Activated CD8-positive, alpha-beta memory T cell treated with anti-CD3 and anti-CD28 coated beads, Interleukin-2, amount 50 U/mL, for 1 hour (primary cell): ENCODE data around the gene ELAVL1.

Source experiments
- DNase-seq: peaks from one replicate; pipeline ENCODE4 v3.0.0-alpha.2; 2020; ENCODE audit errors: extremely low read depth

The ELAVL1 gene

DNA sequence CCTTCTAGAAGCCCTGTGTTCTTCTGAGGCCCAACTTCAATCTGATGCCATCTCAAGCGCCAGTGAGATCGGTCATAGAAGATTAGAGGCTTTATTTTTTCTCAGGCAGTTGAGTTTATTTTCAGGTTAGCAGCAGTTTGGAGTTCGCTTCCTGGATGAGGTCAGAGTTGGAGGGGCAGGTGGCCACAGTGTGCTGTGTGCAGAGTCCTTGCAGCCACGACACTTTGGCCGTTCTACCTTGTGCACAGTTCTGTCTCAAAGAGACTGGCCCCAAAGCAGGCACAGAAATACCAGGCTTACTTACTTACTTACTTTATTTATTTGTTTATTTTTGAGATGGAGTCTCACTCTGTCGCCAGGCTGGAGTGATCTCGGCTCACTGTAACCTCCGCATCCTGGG, 15.9 kb upstream of the ELAVL1 start:
- DNase-seq, result no peak

DNA sequence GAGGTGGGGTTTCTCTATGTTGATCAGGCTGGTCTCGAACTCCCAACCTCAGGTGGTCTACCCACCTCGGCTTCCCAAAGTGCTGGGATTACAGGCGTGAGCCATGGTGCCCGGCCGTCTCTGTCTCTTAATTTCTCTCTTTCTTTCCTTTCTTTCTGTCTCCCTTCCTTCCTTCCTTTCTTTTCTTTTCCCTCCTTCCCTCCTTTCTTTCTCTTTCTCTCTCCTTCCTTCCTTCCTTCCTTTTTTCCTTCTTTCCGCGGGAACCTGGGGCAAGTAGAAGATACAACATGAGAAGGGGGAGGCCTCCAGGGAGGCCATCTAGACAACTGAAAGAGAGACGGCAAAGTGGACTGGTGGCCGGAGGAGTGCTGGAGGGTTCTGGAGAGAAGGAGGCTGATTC, 15.2 kb upstream of the ELAVL1 start:
- no peak for DNase-seq

DNA sequence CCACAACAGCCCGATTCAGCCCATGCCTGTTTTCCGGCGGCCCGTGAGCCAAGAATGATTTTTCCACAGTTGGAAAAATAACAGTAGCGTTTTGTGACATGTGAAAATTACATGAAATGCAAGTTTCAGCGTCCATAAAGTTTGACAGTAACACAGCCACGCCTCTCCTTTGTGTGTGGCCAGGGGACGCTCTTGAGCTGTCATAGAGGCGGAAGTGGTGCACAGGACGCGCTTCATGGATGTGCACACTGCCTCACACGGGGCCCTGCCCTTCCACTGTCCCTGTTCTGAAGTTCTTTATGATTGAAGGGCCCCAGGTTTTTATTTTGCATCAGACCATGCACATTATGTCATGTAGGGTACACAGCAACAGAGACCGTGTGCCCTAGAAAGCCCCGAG, 12.4 kb upstream of the ELAVL1 start:
- no peak for DNase-seq

DNA sequence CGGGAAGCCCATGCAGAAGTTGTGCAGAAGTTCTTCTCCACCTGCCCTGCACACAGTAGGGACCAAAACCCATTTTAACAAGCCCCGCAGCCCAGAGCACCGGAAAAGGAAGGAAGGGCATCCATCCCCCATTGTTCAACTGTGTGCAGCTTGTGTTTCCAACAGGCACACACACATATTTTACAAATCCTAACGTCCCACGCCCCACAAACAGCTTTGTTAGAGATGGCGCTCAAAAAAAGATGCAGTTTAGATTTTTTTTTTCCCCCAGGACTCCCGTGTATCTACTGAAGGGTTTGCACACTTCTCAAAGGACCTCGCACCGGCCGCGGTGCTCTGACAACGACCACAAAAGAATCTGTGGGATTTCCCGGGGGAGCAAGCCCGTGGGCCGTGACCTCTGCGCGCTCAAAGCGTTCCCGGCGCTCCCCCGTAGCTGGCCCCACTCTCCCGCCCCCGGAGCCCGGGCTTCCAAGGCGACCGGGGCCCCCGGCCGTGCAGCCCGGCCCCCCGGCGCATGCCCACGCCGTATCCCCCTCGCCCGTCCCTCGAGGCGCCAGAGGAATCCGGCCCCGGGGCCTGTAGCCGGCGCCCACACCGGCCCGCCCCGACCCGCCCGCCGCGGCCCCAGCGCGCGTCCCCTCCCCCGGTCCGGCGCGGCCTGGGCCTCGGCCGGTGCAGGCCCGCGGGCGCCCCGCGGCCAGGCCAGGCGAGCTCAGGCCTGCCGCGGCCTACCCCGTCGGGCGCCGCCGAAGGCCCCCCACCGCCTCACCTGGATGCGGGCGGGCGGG, 523 bp downstream of the ELAVL1 start:
- no peak for DNase-seq

DNA sequence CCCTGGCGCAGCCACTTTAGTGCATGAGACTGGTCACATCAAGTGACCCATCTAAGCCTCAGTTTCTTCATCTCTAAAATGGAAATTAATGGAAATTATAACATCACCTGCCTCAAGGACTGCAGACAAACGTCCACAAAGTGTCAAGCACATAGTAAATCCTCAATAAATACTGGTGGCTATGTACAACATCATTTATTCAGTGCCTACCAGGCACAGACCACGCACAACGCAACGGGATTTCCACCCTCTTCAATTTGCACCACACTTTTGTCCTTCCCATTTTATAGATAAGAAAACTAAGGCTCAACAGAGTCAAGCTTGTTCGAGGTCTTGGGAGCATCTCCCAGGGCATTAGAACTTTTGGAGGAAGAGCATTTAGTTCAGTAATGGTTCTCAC, 1.4 kb downstream of the ELAVL1 start:
- DNase-seq, result no peak

DNA sequence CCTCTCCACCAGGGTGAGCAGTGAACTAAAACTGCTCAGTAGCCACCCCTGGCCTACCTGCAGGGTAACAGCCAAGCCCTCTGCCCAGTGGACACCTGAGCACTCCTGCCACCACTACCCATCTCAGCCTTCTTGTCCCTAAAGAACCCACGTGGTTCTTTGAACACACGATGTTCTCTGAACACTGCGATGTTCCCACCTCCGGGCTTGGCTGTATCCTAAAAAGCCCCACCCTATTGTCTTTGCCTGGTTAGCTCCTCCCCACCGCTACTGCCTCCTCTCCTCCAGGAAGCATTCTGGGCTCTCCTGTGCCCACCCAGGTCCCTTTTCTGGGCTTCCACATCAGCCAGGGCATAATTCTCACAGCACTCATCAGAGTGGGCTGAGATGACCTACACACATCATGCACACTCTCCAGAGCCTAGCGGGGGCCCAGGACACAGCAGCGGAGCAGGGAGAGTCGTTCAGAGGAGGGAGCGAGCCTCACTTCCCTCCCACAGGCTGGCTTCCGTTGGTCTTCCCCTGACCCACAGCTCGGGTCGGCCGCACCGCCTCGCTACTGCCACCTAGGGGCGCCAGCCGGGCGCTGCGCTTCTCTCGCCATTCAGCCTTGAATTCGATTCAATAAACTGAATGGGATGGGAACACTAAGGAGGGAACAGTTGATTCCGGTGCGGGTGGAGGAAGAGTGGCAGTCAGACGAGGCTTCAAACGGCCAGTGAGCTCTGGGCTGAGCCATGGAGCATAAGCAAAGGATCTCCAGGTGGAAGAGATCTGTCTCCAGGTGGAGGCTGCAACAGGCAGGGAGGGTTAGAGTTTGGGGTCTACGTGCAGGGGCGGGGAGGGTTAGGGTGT, 3.2 kb downstream of the ELAVL1 start:
- DNase-seq, result no peak

DNA sequence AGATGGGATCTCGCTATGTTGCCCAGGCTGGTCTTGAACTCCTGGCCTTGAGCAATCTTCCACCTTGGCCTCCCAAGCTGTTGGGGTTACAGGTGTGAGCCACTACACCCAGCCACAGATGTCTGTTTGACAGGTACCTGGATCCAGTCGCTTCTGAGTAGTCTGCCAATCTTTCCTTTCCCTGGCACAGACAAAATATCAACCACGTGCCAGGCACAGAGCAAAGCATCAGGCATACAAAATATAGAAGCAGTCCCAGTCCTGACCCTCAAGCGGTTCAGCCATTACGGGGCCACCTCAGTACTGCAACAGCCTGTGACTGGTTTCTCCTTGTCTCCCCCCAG, 3.8 kb downstream of the ELAVL1 start:
- no peak for DNase-seq

DNA sequence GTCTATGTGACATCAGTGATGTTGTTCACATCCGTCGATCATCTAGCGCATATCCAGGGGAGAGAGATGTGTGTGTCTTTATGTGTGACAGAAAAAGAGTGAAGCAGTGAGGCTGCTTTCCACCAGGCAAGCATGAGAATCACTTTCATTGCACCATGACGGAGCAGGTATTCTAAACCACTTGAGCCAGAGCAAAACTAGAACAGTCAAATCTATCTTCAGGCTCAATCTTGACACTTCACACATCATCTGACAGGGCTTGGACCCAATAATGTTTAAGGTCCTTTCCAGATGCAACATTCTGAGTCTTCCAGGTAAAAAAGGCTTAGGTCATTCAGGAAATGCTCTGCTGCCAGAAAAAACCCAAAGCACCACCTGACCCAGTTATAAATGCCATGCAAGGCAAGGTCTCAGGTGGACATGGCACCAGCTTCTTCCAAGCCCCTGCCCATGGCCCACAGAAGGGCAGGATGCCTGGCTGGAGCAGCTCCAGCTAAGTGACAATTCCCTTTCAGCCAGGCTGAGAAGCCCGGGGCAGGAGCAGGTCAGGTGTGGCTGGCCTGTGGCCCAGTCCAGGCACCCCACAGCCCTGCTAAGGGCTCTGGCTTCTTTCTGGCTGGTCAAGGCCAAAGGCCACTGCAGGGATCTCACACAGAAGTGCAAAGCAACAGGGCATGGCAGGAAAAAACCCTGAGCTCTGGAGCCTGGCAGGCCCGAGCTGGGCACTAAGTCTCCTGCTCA, 5.0 kb downstream of the ELAVL1 start:
- DNase-seq, result no peak

DNA sequence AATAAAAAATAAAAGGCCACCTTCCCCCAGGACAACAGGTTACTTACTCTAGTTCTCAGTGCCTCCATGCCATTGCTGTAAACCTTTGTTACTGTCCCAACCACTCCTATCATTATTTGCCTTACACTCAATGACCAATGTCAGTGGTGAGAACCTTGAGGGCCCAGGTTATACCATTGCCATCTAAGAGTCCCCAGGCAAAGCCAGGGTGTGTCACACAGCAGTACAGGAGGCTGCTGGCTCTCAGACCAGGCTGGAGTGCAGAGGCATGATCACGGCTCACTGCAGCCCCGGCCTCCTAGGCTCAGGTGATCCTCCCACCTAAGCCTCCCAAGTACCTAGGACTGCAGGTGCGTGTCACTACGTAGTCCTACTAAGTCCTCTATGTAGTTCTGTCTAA, 6.1 kb downstream of the ELAVL1 start:
- DNase-seq, result no peak

DNA sequence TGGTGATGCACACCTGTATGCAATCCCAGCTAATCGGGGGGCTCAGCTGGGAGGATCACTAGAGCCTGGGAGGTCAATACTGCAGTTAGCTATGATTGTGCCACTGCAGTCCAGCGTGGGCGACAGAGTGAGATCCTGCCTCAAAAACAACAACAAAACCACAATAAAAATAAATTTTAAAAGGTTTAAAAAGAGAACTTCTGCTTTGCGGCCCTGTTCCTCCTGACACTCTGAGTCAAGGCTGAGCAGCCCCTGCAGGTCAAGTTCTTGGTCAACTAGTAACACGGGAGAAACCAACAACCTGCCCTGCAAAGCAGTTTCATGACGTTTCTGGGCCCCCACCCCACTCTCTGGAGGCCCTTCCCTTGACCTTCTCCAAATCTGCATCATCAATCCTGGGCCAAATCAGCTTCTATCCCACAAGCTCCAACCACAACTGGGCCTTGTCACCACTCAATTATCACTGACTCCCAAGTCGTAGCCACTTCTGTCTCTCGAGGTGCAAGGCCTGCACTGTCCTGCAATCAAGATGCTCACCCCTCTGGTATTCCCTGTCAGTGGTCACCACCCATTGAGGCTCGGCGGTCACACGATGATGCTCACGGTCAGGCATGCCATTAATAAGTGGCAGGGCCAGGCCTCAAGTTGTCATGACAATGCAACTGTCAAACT, 7.5 kb downstream of the ELAVL1 start:
- DNase-seq, result no peak

DNA sequence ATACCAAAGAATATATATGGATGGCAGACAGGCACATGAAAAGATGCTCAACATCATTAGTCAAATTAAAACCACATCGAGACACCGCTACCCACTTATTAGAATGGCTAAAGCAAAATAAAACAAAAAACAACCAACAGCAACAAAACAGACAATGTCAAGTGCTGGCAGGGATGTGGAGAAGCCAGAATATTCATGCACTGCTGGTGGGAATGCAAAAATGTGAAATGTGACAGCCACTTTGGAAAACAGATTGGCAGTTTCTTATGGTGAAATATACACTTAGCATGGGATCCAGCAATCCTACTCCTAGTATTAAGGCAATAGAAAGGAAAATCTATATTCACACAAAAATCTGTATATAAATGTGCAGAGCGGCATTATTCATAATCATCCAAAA, 8.6 kb downstream of the ELAVL1 start:
- DNase-seq, result no peak

DNA sequence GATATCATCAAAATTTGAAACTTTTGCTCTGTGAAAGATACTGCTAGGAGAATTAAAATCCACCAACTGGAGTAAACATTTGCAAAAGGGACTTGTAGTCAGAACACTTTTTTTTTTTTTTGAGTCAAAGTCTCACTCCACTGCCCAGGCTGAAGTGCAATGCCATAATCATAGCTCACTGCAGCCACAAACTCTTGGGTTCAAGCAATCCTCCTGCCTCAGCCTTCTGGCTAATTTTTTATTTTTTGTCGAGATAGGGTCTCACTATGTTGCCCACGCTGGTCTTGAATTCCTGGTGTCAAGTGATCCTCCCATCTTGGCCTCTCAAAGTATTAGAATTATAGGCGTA, 9.7 kb downstream of the ELAVL1 start:
- DNase-seq, result no peak

DNA sequence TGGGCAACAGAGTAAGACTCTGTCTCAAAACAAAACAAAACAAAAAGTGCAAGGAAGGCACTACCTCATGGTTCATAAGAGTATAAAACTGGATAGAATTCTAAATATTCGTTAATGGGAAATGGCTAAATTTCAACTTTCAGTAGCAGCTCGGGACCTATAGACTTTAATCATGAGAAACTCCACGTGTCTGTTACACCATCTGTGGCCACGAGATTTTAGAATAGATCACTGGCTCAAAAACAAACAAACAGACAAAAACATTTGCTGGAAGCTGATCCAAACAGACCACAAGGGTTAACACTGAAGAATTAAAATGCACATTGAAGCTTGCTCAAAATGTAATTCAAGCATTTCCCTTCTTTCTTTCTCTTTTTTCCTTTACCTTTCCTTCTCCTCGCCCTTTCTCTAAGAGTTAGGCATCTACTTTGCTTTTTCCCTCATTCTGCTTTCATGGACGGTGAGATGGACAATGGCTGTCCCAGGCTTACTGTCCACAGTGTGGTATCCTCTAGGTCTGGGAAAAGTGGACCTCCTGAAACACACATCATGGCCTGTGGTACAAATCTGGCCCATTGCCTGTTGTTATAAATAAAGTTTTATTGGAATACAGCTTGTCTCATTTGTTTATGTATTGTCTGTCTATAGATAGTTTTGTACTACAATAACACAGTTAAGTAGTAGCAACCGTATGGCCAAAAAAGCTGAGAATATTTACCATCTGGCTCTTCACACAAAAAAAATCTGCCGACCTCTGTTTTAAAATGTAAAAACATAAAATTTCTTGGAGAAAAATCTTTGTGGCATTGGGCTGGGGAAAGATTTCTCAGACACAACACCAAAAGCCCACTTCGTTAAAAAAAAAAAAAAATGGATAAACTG, 10.3 kb downstream of the ELAVL1 start:
- no peak for DNase-seq

DNA sequence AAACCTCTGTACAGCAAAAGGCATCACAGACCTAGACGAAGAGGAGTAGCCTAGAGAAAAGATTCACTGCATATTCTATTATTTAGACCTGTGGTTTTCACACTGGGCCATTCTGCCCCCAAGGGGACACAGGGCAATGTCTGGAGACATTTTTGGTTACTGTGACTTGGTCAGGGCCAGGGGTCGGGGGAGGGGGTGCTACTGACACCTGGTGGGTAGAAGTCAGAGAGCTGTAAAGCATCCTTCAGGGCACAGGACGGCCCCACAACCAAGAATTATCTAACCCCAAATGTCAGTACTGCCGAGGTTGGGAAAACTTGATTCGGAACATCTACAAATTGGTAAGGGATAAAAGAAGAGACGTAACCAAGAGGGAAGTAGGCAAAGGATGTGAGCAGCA, 11.3 kb downstream of the ELAVL1 start:
- no peak for DNase-seq

DNA sequence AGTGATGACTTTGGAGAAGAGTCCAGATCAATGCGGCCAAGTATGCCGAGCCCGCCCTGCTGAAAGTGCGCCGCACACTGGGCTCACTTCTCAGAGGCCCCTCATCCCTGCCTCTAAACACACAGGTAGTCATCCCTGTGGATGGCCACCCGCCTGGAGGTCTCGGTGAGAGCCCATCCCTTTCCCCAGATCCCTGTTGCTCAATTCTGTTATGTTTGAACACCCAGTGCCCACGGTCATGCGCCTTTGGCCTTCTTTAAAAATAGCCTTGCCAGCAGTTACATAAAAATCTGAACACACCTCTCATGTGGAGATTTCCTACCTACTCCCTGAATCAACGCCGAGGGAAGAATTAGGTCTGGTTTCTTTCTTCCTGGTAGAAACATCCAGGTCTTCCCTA, 11.9 kb downstream of the ELAVL1 start:
- no peak for DNase-seq

DNA sequence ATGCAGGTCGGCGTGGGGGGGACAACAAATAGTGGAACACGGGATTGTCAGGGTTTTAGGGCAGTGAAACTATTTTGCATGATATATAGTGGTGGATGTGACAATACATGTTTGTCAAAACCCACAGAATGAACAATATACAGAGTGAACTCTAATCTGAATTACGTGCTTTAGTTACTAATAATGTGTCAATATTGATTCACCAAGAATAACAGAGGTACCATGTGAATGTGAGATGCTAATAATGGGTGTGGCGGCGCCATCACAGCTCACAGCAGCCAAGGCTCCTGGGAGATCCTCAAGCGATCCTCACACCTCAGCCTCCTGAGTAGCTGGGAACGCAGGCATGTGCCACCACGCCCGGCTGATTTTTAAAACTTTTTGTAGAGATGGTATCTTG, 12.9 kb downstream of the ELAVL1 start:
- no peak for DNase-seq

DNA sequence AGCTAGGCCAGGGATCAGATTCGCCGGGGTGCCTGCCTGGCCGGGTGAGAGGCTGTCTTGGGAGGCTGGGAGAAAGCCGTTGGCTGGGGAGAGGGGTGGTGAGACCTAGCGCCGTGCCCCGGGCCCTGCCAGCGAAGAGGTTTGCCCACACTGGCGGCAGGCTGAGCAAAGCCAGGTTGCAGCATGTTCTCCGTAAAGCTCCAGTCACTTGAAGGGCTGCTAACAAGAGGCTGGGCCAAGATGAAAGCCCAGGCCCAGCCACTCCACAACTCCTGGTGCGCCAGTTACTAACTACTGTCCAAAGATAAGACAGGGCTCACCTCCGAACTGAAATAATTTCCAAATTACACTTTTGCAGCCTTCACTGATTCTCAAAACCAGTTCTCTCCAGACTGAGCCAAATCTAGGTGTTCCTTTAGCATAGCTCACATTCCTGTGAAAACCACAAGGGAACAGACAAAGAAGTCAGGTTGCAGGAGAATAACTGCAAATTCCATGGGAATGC, 16.3 kb downstream of the ELAVL1 start:
- DNase-seq, result no peak

DNA sequence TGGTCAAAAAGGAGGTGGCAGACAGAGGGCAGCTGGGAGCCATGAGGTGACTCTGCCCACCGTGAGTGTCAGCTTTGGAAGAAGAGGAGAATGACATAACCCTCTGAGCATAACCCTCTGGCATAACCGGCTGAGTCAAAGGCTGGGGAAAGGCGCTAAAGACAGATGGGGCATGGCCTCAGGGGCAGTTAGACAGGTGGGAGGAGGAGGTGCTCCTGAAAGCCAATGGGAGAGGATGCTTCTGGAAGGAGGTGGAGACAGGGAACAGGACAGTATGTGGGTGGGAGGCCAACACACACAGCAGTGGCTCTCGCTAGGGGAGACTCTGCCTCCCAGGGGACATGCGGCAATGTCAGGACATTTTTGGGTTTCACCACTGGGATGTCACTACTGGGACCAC, 17.1 kb downstream of the ELAVL1 start:
- DNase-seq, result no peak

DNA sequence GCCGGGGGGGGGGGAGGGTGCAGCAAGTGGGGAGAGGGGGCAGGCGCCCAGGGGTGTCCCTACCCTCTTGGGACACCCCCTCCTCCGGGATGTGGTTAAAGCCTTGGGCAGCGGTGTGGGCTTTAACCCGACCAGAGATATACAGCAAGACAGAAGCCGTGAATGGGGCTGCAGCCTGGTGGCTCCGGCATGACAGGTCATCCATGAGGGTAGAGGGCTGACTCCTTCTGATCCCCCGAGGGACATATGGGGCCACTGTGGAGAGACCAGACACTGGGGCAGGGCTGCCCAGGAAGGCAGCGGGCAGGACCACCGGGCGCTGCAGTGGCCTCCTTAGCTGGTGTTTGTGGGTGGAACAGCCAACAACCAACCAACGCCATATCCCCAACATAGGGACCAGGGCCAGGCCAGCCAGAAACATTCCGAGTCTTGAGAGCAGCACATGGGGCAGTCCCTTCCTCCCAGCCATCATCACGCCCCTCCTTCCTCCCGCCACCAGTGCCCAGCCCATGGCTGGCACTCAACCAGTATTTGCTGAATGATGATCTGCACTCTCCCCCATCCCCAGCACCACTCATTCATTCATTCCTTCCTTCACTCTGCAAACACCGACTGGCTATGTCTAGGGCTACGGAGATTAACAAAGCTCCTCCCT, 18.2 kb downstream of the ELAVL1 start:
- no peak for DNase-seq

DNA sequence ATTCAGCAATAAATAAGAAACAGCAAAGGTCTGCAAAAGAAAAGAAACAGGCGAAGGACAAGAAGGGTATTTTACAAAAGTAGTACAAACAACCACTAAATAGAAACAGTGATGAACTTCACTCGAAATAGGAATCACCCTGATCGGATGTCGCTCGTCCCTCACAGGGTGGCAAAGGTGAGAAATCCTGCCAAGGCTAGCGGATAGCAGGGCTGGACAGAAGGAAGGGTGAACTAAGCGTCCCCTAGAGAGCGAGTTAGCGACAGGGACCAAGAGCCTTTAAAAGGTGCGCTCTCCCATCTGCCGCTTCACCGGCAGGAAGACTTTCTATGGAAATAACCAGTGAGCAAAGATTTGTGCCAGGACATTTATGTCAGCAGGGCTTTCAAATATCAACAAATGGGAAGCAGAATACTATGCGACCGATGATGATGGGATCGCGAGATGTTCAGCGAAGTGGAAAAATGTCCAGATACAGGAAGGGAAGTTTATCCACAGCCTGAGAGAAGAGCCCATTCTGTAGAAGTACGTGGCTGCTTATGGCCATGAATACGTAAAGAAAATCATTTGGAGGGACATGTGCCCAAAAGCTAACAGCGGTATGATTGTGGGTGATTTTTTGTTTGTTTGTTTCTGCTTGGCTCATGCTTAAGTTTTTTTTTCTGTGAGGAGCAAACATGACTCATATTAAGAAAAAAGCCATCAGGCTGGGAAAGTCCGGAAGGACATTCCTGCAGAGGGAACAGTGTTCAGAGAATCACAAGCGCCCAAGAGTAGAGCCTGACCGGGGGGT, 18.9 kb downstream of the ELAVL1 start:
- no peak for DNase-seq
